ENCODE results near the gene AK8.

- TF ChIP-seq CTCF (IDR thresholded peaks at IDR 0.05; ENCODE audit: low read length) (no peak), EZH2 (IDR thresholded peaks at IDR 0.05; ENCODE audit: borderline replicate concordance, low read length) (no peak)
These were observed 23.3 kb downstream of the AK8 start for GRCh38 chr9:132854832-132855231.

Measured in OCI-LY1 (cell line).